PC-3 (cell line): ENCODE results near the gene CPNE7. TPM values are rescaled to one million over a fixed set of nuclear protein-coding genes. Genes with fewer than 3 reads are reported as not detected.

Experiments used
- ATAC-seq: fragments of 200-7000 bp; cut with Tn5 transposase; 2 replicates; pipeline ENCODE4 v1.9.1; 2020; ENCODE audit warnings: mild to moderate bottlenecking, moderate library complexity
- BruUV-seq: library from RNA; stranded (reverse); fragments of 400-500 nt; replicated peaks from 2 replicates; lab custom pipeline; 2021; lab: Mats Ljungman, UMichigan
- CTCF ChIA-PET: fragments of 300-600 bp; sonication (Branson Sonifier 250); formaldehyde crosslinking; loops from one replicate; lab custom pipeline; 2022; ENCODE audit warnings: antibody characterized with exemption; lab: Charles Lee
- POLR2A ChIA-PET: fragments of 300-600 bp; sonication (Branson Sonifier 250); formaldehyde crosslinking; loops from one replicate; lab custom pipeline; 2022; ENCODE audit warnings: antibody characterized with exemption; ENCODE audit not compliant: unreplicated experiment; lab: Charles Lee
- DNase-seq: peaks from one replicate; pipeline ENCODE4 v3.0.0-alpha.2; 2015
- H2AFZ ChIP-seq: fragments of 300-600 bp; sonication (generic); 2 replicates; pipeline ENCODE4 v1.6.0; 2016; ENCODE audit warnings: antibody characterized with exemption, low read length
- H3F3A ChIP-seq: fragments of 300-600 bp; sonication (generic); one replicate; pipeline ENCODE4 v1.6.0; 2017; ENCODE audit warnings: antibody characterized with exemption, low read length, control low read depth, mild to moderate bottlenecking; ENCODE audit not compliant: unreplicated experiment
- H3K27ac ChIP-seq: fragments of 300-600 bp; sonication (generic); 2 replicates; pipeline ENCODE4 v1.5.1; 2016; ENCODE audit warnings: mild to moderate bottlenecking, low read length
- H3K27me3 ChIP-seq: fragments of 300-600 bp; sonication (generic); 2 replicates; pipeline ENCODE4 v1.6.1; 2016; ENCODE audit warnings: low read length, mixed read lengths
- H3K36me3 ChIP-seq: fragments of 300-600 bp; sonication (generic); 2 replicates; pipeline ENCODE4 v1.6.1; 2016; ENCODE audit warnings: low read depth, mixed run types, low read length, mixed read lengths
- H3K4me1 ChIP-seq: fragments of 300-600 bp; sonication (generic); 2 replicates; pipeline ENCODE4 v1.5.1; 2016; ENCODE audit warnings: low read length; ENCODE audit not compliant: insufficient read depth
- H3K4me2 ChIP-seq: fragments of 300-600 bp; sonication (generic); 2 replicates; pipeline ENCODE4 v1.6.0; 2016; ENCODE audit warnings: low read length
- H3K4me3 ChIP-seq: fragments of 300-600 bp; sonication (generic); 2 replicates; pipeline ENCODE4 v1.5.1; 2016; ENCODE audit warnings: mild to moderate bottlenecking, low read length, mixed read lengths
- H3K79me2 ChIP-seq: fragments of 300-600 bp; sonication (generic); 2 replicates; pipeline ENCODE4 v1.6.1; 2017; ENCODE audit warnings: low read length, mixed read lengths
- H3K9ac ChIP-seq: fragments of 300-600 bp; sonication (generic); 2 replicates; pipeline ENCODE4 v1.6.0; 2016; ENCODE audit warnings: mild to moderate bottlenecking, low read length
- H3K9me2 ChIP-seq: fragments of 300-600 bp; sonication (generic); replicated peaks from 2 replicates; pipeline ENCODE4 v1.6.1; 2016; ENCODE audit warnings: mixed run types, low read length, mixed read lengths
- H3K9me3 ChIP-seq: fragments of 300-600 bp; sonication (generic); 2 replicates; pipeline ENCODE4 v1.6.1; 2016; ENCODE audit warnings: low read length, mixed read lengths
- H4K20me1 ChIP-seq: fragments of 300-600 bp; sonication (generic); 2 replicates; pipeline ENCODE4 v1.6.1; 2016; ENCODE audit warnings: low read length, mixed read lengths
- EZH2 ChIP-seq: fragments of 300-600 bp; sonication (generic); IDR thresholded peaks from one replicate; pipeline ENCODE4 v1.6.1; 2017; ENCODE audit warnings: antibody characterized with exemption, mild to moderate bottlenecking, low read length; ENCODE audit not compliant: unreplicated experiment
- EZH2phosphoT487 ChIP-seq: fragments of 300-600 bp; sonication (generic); IDR thresholded peaks from 2 replicates; pipeline ENCODE4 v1.6.1; 2018; ENCODE audit warnings: mild to moderate bottlenecking, antibody characterized with exemption, low read length, borderline replicate concordance
- intact Hi-C: fragments of 100-400 bp; cut with micrococcal nuclease; formaldehyde crosslinking; loops from 2 replicates; pipeline ENCODE4 v1.9.0; 2023
- total RNA-seq: library from RNA; depleted of rRNA; stranded (reverse); fragments of >200 nt; gene quantifications from 2 replicates; pipeline ENCODE4 v1.2.3, GENCODE V29; 2014
- TF ChIP-seq, protein P1 (sequence below): fragments of 300-600 bp; sonication (generic); conservative IDR thresholded peaks from 2 replicates; pipeline ENCODE4 v1.5.1; 2017; ENCODE audit warnings: antibody characterized with exemption, low read depth, mild to moderate bottlenecking, low read length

Gene CPNE7
- total RNA-seq, 1 experiment from 2014 or later, result 29.7 TPM

GRCh38 chr16:89549007-89549700 is 26.4 kb upstream of the CPNE7 start:
- H3K27ac ChIP-seq, result no peak overlapping the region
- DNase-seq (no peak), ATAC-seq (no peak)
- no peaks in the 10 kb centered on the region for H3K9me3 ChIP-seq
- H3K36me3 ChIP-seq, result peaks cover 2% of the 10 kb centered on the region; the same call in 1 of the 2 replicates
- no peak overlapping the region for H3K9ac ChIP-seq
- H3F3A ChIP-seq, result no peaks in the 10 kb centered on the region
- H2AFZ ChIP-seq, result no peak overlapping the region
- no peaks in the 10 kb centered on the region for H3K4me1 ChIP-seq
- H3K4me3 ChIP-seq, result no peak overlapping the region
- TF ChIP-seq, protein P1, sequence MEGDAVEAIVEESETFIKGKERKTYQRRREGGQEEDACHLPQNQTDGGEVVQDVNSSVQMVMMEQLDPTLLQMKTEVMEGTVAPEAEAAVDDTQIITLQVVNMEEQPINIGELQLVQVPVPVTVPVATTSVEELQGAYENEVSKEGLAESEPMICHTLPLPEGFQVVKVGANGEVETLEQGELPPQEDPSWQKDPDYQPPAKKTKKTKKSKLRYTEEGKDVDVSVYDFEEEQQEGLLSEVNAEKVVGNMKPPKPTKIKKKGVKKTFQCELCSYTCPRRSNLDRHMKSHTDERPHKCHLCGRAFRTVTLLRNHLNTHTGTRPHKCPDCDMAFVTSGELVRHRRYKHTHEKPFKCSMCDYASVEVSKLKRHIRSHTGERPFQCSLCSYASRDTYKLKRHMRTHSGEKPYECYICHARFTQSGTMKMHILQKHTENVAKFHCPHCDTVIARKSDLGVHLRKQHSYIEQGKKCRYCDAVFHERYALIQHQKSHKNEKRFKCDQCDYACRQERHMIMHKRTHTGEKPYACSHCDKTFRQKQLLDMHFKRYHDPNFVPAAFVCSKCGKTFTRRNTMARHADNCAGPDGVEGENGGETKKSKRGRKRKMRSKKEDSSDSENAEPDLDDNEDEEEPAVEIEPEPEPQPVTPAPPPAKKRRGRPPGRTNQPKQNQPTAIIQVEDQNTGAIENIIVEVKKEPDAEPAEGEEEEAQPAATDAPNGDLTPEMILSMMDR, result no peak
- TF ChIP-seq EZH2 (no peak), EZH2phosphoT487 (no peak)
- intact Hi-C loops, result no loop called here
- no TSS peak for BruUV-seq
- H3K27me3 ChIP-seq, result no peaks in the 10 kb centered on the region
- H3K4me2 ChIP-seq, result no peak overlapping the region
- ChIA-PET POLR2A (interaction anchor here (0.6 kb wide), 1 partner anchor 36 kb away, joined by 5 read pairs; no protein-coding TSS in a partner anchor), CTCF (no interaction called here)
- H4K20me1 ChIP-seq, result no peaks in the 10 kb centered on the region
- H3K9me2 ChIP-seq, result no peaks in the 10 kb centered on the region
- no peaks in the 10 kb centered on the region for H3K79me2 ChIP-seq

DNA sequence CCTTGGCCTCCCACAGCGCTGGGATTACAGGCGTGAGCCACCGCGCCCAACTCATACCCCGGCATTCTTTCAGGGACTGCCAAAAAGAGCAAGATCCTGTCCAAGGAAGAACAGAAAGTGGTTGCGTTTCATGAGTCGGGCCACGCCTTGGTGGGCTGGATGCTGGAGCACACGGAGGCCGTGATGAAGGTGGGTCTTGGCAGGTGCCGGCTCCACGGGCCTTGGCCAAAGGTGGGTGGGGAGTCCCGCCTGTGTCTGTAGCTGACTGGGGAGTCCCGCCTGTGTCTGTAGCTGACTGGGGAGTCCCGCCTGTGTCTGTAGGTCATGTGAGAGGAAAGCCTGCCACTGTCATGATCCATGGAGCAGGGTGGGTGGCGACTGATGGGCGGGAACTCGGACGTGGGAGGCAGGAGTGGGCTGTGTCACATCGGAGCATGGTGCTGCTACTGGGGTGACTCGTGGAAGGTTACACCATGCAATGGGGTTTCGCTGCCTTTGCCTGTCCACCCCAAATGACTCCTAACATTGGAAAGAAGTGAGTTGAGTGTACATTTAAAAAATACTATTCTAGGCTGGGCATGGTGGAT is 25.0 kb upstream of the CPNE7 start:
- no peak for ATAC-seq
- CTCF ChIA-PET, result no interaction called here
- H3K4me3 ChIP-seq, result no peak overlapping the region

More for the DNA sequence above, 25.0 kb upstream of the CPNE7 start:
- DNase-seq, result no peak
- Histone ChIP-seq H3K4me2 (no peak overlapping the region), H3K9ac (no peak overlapping the region), H3K27me3 (no peaks in the 10 kb centered on the region), H3K9me2 (no peaks in the 10 kb centered on the region), H3F3A (no peaks in the 10 kb centered on the region), H4K20me1 (no peaks in the 10 kb centered on the region), H3K36me3 (peaks cover 2% of the 10 kb centered on the region; the same call in 1 of the 2 replicates), H3K9me3 (no peaks in the 10 kb centered on the region), H3K79me2 (no peaks in the 10 kb centered on the region), H3K4me1 (no peaks in the 10 kb centered on the region), H2AFZ (no peak overlapping the region), H3K27ac (no peak overlapping the region)
- TF ChIP-seq, protein P1, result no peak
- TF ChIP-seq EZH2phosphoT487, result no peak
- no peak for TF ChIP-seq EZH2
- no TSS peak for BruUV-seq
- POLR2A ChIA-PET, result no interaction called here
- intact Hi-C loops, result no loop called here
